RWPE2 (cell line): ENCODE data around the gene TCF23.
"Not testable (repeated sequence)": the region's sequence is repeated elsewhere in the genome, so short reads cannot be mapped to it uniquely, and the experiment has no call there.

ENCODE experiments used
- ATAC-seq: fragments of 200-7000 bp; cut with Tn5 transposase; 3 replicates; pipeline ENCODE4 v1.9.1; 2021; ENCODE audit warnings: low read depth
- DNase-seq: peaks from one replicate; pipeline ENCODE4 v3.0.0-alpha.2; 2020; ENCODE audit warnings: low spot score
- H3K27ac ChIP-seq: fragments of 450-650 bp; 2 replicates; pipeline ENCODE4 v1.5.1; 2017; ENCODE audit warnings: mild to moderate bottlenecking; ENCODE audit not compliant: poor library complexity, severe bottlenecking
- H3K27me3 ChIP-seq: fragments of 250-450 bp; sonication (Bioruptor Pico); 2 replicates; pipeline ENCODE4 v1.5.1; 2021; ENCODE audit warnings: mild to moderate bottlenecking, moderate library complexity; ENCODE audit not compliant: insufficient read depth, poor library complexity, severe bottlenecking
- H3K36me3 ChIP-seq: fragments of 250-450 bp; sonication (Bioruptor Pico); 2 replicates; pipeline ENCODE4 v1.5.1; 2020; ENCODE audit warnings: low read depth, mild to moderate bottlenecking, moderate library complexity
- H3K4me1 ChIP-seq: fragments of 250-450 bp; sonication (Bioruptor Pico); 2 replicates; pipeline ENCODE4 v1.5.1; 2021; ENCODE audit warnings: mild to moderate bottlenecking, moderate library complexity; ENCODE audit not compliant: insufficient read depth, poor library complexity, severe bottlenecking
- H3K4me3 ChIP-seq: fragments of 250-450 bp; sonication (Bioruptor Pico); 2 replicates; pipeline ENCODE4 v1.5.1; 2021; ENCODE audit warnings: mild to moderate bottlenecking, moderate library complexity; ENCODE audit not compliant: severe bottlenecking
- H3K9me3 ChIP-seq: fragments of 250-450 bp; sonication (Bioruptor Pico); 2 replicates; pipeline ENCODE4 v1.5.1; 2021; ENCODE audit warnings: mild to moderate bottlenecking, moderate library complexity; ENCODE audit not compliant: severe bottlenecking
- TF ChIP-seq, protein P1 (sequence below): fragments of 450-650 bp; IDR thresholded peaks from one replicate; pipeline ENCODE4 v1.5.1; 2017; ENCODE audit warnings: mild to moderate bottlenecking, moderate library complexity; ENCODE audit not compliant: poor library complexity, severe bottlenecking

Gene TCF23

DNA sequence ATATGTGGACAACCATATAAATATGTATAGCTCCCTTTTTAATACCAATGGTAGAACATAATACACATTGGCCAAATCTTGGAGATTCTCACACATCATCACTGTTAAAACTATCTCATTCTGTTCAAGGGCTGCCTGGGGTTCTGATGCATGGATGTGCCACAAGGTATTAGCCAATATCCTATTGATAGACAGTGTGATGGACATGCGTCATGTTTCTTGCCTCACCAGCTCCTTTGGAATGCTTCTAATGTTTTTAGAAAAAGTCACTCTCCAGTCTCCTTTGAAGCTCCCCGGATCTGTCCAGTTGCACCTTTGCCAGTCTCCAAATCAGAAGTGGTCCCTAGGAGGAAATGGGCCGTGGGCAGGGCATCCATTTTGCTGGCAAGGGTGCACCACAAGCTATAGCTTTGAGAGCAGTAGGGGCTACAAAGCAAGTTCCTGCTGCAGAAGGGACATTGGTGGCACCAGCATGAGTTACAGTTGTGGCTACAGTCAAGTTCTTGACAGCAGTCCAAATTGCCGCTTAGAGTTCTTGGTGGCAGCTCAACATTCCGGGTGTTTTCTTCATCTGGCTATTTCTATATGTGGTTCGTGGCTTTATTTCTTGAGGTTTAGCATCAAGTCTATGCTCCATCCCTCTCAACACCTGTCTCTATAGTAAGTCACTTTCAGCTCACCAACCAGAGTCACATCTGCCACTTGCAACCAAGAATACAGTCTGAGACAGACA, 38.0 kb downstream of the TCF23 start:
- no peak overlapping the region for H3K27ac ChIP-seq
- H3K4me3 ChIP-seq = no peak overlapping the region
- no peaks in the 10 kb centered on the region for H3K9me3 ChIP-seq
- no peak for ATAC-seq
- TF ChIP-seq, protein P1, sequence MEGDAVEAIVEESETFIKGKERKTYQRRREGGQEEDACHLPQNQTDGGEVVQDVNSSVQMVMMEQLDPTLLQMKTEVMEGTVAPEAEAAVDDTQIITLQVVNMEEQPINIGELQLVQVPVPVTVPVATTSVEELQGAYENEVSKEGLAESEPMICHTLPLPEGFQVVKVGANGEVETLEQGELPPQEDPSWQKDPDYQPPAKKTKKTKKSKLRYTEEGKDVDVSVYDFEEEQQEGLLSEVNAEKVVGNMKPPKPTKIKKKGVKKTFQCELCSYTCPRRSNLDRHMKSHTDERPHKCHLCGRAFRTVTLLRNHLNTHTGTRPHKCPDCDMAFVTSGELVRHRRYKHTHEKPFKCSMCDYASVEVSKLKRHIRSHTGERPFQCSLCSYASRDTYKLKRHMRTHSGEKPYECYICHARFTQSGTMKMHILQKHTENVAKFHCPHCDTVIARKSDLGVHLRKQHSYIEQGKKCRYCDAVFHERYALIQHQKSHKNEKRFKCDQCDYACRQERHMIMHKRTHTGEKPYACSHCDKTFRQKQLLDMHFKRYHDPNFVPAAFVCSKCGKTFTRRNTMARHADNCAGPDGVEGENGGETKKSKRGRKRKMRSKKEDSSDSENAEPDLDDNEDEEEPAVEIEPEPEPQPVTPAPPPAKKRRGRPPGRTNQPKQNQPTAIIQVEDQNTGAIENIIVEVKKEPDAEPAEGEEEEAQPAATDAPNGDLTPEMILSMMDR = no peak
- H3K4me1 ChIP-seq = no peaks in the 10 kb centered on the region
- H3K36me3 ChIP-seq = no peaks in the 10 kb centered on the region
- no peak for DNase-seq
- no peaks in the 10 kb centered on the region for H3K27me3 ChIP-seq

DNA sequence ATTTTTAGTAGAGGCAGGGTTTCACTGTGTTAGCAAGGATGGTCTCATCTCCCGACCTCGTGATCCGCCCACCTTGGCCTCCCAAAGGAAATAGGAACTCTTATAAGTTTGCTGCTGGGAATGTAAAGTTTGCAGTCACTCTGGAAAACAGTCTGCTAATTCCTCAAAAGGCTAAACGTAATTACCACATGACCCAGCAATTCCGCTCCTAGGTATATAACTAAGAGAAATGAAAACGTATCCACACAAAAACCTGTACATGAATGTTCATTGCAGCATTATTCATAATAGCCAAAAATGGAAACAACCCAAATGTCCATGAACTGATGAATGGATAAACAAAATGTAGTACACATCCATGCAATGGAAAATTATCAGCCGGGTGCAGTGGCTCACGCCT, 41.2 kb downstream of the TCF23 start:
- ATAC-seq = no peak
- Histone ChIP-seq H3K27me3 (no peaks in the 10 kb centered on the region), H3K36me3 (no peaks in the 10 kb centered on the region), H3K4me1 (no peaks in the 10 kb centered on the region), H3K27ac (no peak overlapping the region), H3K9me3 (no peaks in the 10 kb centered on the region), H3K4me3 (no peak overlapping the region)
- TF ChIP-seq, protein P1 = no peak
- DNase-seq = no peak

- Histone ChIP-seq H3K4me3 (no peak overlapping the region), H3K4me1 (no peaks in the 10 kb centered on the region), H3K27ac (no peak overlapping the region), H3K27me3 (no peaks in the 10 kb centered on the region), H3K9me3 (no peaks in the 10 kb centered on the region), H3K36me3 (no peaks in the 10 kb centered on the region)
- TF ChIP-seq, protein P1 = peak; percentile 75
- DNase-seq (no peak), ATAC-seq (peak; percentile 91)
Measured at GRCh38 chr2:27191070-27191829, 42.4 kb downstream of the TCF23 start.

DNA sequence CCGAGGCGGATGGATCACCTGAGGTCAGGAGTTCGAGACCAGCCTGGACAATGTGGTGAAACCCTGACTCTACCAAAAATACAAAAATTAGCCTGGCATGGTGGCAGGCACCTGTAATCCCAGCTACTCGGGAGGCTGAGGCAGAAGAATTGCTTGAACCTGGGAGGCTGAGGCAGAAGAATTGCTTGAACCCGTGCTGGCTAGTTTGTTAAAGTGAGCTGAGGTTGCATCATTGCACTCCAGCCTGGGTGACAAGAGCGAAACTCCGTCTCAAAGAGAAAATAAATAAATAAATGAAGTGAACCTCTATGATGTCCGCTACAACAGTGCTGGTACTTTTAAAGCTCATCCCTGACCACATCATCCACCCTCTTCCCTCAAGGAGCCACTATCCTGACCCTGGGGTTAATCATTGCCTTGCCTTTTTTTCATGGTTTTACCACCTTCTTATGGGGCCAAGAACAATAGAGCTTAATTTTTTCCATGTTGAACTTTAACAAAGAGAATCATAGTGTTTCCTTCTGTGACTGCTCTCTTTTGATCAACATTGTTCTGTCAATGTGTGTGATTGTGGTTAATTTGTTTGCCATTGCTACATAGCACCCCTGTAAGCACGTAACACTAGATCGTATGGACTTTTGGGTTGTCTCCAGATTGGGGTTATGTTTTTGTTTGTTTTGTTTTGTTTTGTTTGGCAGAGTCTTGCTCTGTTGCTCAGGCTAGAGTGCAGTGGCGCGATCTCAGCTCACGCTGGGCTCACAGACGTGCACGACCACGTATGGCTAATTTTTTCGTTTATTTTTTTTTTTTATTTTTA, 45.9 kb downstream of the TCF23 start:
- Histone ChIP-seq H3K27me3 (no peaks in the 10 kb centered on the region), H3K4me3 (no peak overlapping the region), H3K4me1 (no peaks in the 10 kb centered on the region), H3K36me3 (no peaks in the 10 kb centered on the region), H3K9me3 (no peaks in the 10 kb centered on the region), H3K27ac (no peak overlapping the region)
- ATAC-seq (no peak), DNase-seq (no peak)
- TF ChIP-seq, protein P1 = no peak

GRCh38 chr2:27195799-27196198, 47.0 kb downstream of the TCF23 start:
- not testable (repeated sequence) for H3K9me3 ChIP-seq, H3K27ac ChIP-seq, H3K4me1 ChIP-seq, H3K4me3 ChIP-seq, H3K27me3 ChIP-seq, ATAC-seq, DNase-seq, H3K36me3 ChIP-seq

DNA sequence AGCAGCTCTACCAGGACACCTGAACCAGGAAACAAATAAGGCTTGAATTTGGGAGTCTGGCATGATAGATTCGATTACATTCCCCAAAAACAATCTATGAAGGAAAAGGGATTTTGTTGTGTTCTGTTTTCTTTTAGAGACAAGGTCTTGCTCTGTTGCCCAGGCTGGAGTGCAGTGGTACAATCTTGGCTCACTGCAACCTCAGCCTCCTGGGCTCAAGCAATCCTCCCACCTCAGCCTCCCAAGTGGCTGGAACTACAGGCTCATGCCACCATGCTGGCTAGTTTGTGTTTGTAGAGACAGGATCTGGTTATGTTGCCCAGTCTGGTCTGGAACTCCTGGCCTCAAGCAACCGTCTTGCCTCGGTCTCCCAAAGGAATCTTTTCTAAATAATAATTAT, 49.3 kb downstream of the TCF23 start:
- H3K9me3 ChIP-seq, H3K27ac ChIP-seq, H3K4me1 ChIP-seq, DNase-seq, H3K36me3 ChIP-seq, ATAC-seq, H3K27me3 ChIP-seq, H3K4me3 ChIP-seq: not testable (repeated sequence)
